ENCODE data around the gene NPW.

DNA sequence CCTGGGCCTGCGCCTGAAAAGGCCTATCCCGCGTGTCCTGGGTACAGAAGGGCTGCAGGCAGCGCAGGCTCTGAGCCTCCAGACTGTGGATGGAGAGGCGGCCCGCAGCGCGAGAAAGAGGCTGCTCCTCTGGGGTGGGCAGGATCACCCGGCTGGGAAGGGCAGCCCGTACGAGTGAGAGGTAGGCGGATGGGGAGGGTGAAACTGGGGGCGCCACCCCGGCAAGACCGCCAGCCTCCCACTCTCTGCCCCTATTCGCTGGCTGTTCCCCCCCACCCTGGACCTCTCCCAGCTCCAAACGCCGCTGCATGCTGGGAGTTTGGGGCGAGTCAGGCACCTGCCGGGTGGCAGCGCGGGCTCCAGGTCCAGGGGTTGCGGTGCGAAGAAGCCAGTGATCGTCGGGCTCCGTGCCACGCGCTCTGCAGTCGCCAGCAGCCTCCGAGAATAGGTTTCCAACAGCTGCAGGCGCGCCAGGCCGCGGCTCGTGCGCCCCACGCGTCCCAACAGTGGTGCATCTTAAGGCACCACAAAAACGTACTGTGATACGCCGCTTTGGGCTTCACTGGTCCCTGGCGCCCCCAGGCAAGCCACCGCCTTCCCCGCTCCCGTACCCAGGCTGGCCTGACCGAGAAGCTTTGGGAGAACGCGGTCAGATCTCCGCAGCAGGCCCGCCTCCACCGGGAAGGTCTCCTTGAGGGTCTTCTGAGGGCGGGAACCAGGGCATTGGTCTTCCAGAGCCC is 39.4 kb upstream of the NPW start:
- TF ChIP-seq, protein P1, sequence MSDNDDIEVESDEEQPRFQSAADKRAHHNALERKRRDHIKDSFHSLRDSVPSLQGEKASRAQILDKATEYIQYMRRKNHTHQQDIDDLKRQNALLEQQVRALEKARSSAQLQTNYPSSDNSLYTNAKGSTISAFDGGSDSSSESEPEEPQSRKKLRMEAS (IDR thresholded peaks at IDR 0.05) = no peak
- no peak for TF ChIP-seq EP300 (IDR thresholded peaks at IDR 0.05; ENCODE audit: borderline replicate concordance)
- no peak for TF ChIP-seq CEBPB (IDR thresholded peaks at IDR 0.05)
- no peak for TF ChIP-seq YY1 (IDR thresholded peaks at IDR 0.05; ENCODE audit: low read depth)
- TF ChIP-seq ZBTB7A (IDR thresholded peaks at IDR 0.05; ENCODE audit: low read depth) = no peak
- no peak for TF ChIP-seq EGR1 (IDR thresholded peaks at IDR 0.05)
- TF ChIP-seq CREB1 (IDR thresholded peaks at IDR 0.05; ENCODE audit: low read depth) = no peak
- no peak for TF ChIP-seq TAF1 (IDR thresholded peaks at IDR 0.05; ENCODE audit: low read depth)
- no peak for TF ChIP-seq TEAD4 (IDR thresholded peaks at IDR 0.05)
